ENCODE data around the gene NFASC.
A peak's percentile ranks its signal among the peaks of the same experiment; 100 is the strongest.

NFASC gene

DNA sequence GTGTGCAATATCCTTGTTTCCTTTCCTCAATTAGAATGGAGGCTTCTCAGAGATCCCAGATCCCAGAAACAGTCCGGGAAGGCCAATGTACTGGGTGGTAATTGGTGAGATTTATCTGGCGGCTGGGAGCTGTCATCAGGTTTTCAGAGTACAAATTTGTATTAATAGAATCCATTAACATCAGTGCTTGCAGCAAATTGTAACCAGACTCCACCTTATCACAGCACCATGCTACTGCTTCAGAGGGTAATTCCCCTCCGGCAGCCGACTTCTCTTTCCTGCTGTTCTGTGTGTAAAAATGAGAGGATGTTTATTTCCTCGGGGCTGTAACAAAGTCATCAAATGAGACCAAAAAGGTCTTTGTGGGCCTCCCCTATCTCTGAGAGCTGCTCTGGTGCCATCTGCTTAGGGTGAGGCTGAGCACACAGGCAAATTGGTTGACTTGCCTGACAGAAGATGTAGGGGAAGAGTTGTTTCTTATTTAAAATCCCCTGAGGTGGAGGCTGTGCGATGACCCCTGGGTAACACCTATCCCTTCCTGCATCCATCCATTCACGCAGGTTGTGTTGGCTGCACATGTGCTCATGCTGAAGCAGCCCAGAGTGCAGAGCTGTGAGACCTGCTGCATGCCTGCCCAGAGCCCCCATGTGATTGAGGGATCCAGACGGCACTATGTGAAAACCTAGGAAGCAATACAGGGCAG lies 19.2 kb downstream of the NFASC start:
- no peak overlapping the region for H3K4me3 ChIP-seq (ENCODE audit: control insufficient read depth, low read depth, low read length)
- peak; percentile 2 for DNase-seq (ENCODE audit: low read depth)
- TF ChIP-seq, protein P1, sequence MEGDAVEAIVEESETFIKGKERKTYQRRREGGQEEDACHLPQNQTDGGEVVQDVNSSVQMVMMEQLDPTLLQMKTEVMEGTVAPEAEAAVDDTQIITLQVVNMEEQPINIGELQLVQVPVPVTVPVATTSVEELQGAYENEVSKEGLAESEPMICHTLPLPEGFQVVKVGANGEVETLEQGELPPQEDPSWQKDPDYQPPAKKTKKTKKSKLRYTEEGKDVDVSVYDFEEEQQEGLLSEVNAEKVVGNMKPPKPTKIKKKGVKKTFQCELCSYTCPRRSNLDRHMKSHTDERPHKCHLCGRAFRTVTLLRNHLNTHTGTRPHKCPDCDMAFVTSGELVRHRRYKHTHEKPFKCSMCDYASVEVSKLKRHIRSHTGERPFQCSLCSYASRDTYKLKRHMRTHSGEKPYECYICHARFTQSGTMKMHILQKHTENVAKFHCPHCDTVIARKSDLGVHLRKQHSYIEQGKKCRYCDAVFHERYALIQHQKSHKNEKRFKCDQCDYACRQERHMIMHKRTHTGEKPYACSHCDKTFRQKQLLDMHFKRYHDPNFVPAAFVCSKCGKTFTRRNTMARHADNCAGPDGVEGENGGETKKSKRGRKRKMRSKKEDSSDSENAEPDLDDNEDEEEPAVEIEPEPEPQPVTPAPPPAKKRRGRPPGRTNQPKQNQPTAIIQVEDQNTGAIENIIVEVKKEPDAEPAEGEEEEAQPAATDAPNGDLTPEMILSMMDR (conservative IDR thresholded peaks at IDR 0.05; ENCODE audit: control insufficient read depth, insufficient read depth, low read depth, low read length) = no peak

DNA sequence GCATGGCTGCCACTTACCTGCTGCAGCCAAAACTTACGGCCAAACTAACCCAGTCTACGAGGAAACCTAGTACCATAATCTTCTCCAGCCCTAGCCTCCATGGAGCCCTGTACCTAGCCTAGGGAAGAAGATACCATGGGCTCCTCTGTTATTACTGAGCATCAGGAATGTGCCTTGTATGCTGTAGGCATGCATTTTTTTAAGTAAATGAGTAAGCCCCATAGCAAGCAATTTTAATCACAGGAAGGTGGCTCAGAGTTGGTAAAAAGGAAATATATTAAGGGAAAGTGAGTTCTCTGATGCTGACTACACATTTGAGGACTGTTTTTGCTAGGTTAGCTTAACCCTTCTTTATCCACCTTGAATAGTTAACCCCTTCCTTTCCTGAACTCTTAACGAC lies 21.2 kb downstream of the NFASC start:
- DNase-seq (ENCODE audit: low read depth) = no peak
- no peak overlapping the region for H3K4me3 ChIP-seq (ENCODE audit: control insufficient read depth, low read depth, low read length)
- TF ChIP-seq, protein P1 (conservative IDR thresholded peaks at IDR 0.05; ENCODE audit: control insufficient read depth, insufficient read depth, low read depth, low read length) = no peak

DNA sequence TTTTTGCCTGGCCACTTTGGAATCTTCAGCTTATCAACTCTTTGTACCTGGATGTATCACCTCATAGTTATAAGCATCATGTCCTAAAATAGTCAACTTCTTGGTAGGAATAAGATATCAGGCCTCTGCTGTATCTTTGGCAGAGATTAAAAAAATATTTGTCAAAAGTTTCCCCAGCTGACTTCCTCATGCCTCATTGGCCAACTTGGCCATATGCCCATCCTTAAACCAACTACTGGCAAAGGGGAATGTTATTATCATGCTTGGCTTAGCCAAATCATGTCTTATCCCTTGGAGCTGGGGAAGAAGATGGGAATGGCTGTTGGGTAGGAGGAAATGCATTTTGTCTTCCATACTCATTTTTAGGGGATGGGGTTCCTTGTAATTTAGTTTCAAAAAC lies 23.4 kb downstream of the NFASC start:
- TF ChIP-seq, protein P1 (conservative IDR thresholded peaks at IDR 0.05; ENCODE audit: control insufficient read depth, insufficient read depth, low read depth, low read length) = no peak
- peak; percentile 22 for DNase-seq (ENCODE audit: low read depth)
- no peak overlapping the region for H3K4me3 ChIP-seq (ENCODE audit: control insufficient read depth, low read depth, low read length)

DNA sequence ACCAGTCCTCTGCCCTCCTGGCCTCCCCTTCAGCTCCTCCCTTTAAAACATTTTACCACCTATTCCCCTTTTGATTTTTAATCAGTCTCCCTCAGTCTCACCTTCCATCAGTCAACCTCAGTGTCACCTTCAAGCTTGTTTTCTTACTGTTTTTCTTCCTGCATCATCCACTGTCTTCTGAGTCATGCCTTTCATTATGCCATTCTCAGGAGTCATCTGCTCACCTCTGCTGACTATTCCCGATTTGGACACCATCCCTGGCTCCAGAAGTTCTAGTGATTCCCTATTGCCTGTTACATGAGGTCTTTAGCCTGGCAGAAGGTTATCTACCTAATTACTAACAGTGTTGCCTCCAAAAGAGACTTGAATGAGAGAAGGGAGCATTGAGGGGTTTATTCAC lies 23.9 kb downstream of the NFASC start:
- DNase-seq (ENCODE audit: low read depth) = peak; percentile 25
- TF ChIP-seq, protein P1 (conservative IDR thresholded peaks at IDR 0.05; ENCODE audit: control insufficient read depth, insufficient read depth, low read depth, low read length) = no peak
- H3K4me3 ChIP-seq (ENCODE audit: control insufficient read depth, low read depth, low read length) = no peak overlapping the region

DNA sequence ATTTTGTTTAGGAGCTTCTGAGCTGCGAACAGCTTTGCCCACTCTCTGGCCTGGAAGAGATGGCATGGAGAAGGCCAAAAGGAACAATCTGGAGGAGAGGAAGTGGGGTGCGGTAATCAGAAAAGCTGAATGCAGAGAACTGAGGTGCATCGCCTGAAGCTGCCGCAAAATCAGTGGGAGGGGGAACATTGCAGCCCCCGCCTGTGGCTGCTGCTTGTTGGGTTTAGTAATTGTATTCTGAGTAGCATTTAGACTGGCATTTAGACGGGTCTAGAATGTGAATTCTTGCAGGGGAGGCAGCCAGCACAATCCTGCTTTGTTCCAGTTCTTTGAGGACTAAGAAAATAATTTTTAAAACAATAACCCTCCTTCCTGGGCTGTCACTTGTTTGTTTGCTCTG lies 25.4 kb downstream of the NFASC start:
- TF ChIP-seq, protein P1 (conservative IDR thresholded peaks at IDR 0.05; ENCODE audit: control insufficient read depth, insufficient read depth, low read depth, low read length) = no peak
- no peak for DNase-seq (ENCODE audit: low read depth)
- H3K4me3 ChIP-seq (ENCODE audit: control insufficient read depth, low read depth, low read length) = no peak overlapping the region

DNA sequence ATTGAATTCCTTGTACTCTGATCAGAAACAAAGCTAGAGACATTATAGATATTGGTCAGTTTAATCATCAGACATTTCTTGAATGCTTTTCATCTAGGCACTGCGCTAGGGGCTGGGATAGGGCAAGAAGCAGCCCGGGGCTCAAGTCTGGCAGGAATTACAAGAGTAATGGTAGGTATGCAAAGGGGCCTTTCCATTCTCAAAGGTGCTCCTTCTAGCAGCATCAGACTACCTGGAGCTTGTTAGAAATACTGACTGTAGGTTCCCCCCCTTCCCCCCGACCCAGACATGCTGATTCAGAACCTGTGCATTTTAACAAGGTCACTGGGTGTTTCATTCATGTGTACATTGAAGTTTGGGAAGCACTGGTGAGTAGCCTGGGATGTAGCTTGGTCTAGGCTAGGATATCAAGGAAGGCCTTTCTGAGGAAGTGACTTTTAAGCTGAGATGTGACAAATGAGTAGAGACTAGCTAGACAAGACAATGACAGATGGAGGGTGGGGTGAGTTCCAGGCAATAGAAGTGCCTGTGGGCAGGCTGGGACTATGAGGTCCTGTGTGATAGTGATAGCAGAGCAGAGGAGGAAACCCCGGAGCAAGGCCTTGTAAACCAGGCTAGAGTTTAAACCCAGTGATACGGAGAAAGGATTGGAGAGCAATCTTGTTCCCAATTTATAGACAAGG lies 26.3 kb downstream of the NFASC start:
- TF ChIP-seq, protein P1 (conservative IDR thresholded peaks at IDR 0.05; ENCODE audit: control insufficient read depth, insufficient read depth, low read depth, low read length) = no peak
- DNase-seq (ENCODE audit: low read depth) = no peak
- H3K4me3 ChIP-seq (ENCODE audit: control insufficient read depth, low read depth, low read length) = no peak overlapping the region

All from fibroblast of mammary gland (primary cell).